ENCODE results near the gene TSKU.

- TF ChIP-seq POLR2AphosphoS5 (IDR thresholded peaks at IDR 0.05; ENCODE audit: insufficient read depth in 1 of 2, low read depth in 1 of 2) (no peak), CTCF (IDR thresholded peaks at IDR 0.05) (no peak), POLR2A (IDR thresholded peaks at IDR 0.05) (no peak)
Observed at GRCh38 chr11:76768909-76769560, 14.1 kb upstream of the TSKU start.
